ENCODE measurements around the gene RAB6A.

RAB6A gene

GRCh38 chr11:73755670-73756069, 5.2 kb downstream of the RAB6A start:
- Histone ChIP-seq H3K4me3 (ENCODE audit: low read length) (no peak overlapping the region), H3K36me3 (ENCODE audit: control insufficient read depth, low read length) (peaks cover 16% of the 10 kb centered on the region), H3K9me3 (ENCODE audit: control insufficient read depth, insufficient read depth, low read length) (no peaks in the 10 kb centered on the region), H3K27ac (ENCODE audit: low read depth, low read length) (no peak overlapping the region), H3K79me2 (ENCODE audit: control insufficient read depth, low read length) (peaks cover 90% of the 10 kb centered on the region), H3F3A (ENCODE audit: control insufficient read depth, insufficient read depth) (no peaks in the 10 kb centered on the region), H4K20me1 (ENCODE audit: control insufficient read depth, insufficient read depth, low read depth, low read length) (peaks cover 11% of the 10 kb centered on the region), H3K9me2 (replicated peaks; ENCODE audit: control insufficient read depth, low read length) (no peaks in the 10 kb centered on the region), H3K4me1 (ENCODE audit: control insufficient read depth, low read length) (peaks cover 31% of the 10 kb centered on the region), H3K27me3 (ENCODE audit: control insufficient read depth, low read length) (no peaks in the 10 kb centered on the region), H3K4me2 (ENCODE audit: low read length) (no peak overlapping the region)
- TF ChIP-seq EZH2phosphoT487 (IDR thresholded peaks at IDR 0.05; ENCODE audit: borderline replicate concordance, low read length) (no peak), CTCF (IDR thresholded peaks at IDR 0.05; ENCODE audit: low read depth, low read length, poor library complexity, severe bottlenecking) (no peak)

- Histone ChIP-seq H3K9me3 (ENCODE audit: control insufficient read depth, insufficient read depth, low read length) (no peaks in the 10 kb centered on the region), H3K36me3 (ENCODE audit: control insufficient read depth, low read length) (peaks cover 7% of the 10 kb centered on the region), H4K20me1 (ENCODE audit: control insufficient read depth, insufficient read depth, low read depth, low read length) (peaks cover 2% of the 10 kb centered on the region; the same call in 1 of the 2 replicates), H3K9me2 (replicated peaks; ENCODE audit: control insufficient read depth, low read length) (no peaks in the 10 kb centered on the region), H3K27ac (ENCODE audit: low read depth, low read length) (no peak overlapping the region), H3F3A (ENCODE audit: control insufficient read depth, insufficient read depth) (no peaks in the 10 kb centered on the region), H3K27me3 (ENCODE audit: control insufficient read depth, low read length) (no peaks in the 10 kb centered on the region), H3K79me2 (ENCODE audit: control insufficient read depth, low read length) (peaks cover 89% of the 10 kb centered on the region), H3K4me2 (ENCODE audit: low read length) (no peak overlapping the region), H3K4me1 (ENCODE audit: control insufficient read depth, low read length) (peaks cover 27% of the 10 kb centered on the region), H3K4me3 (ENCODE audit: low read length) (no peak overlapping the region)
- no peak for TF ChIP-seq CTCF (IDR thresholded peaks at IDR 0.05; ENCODE audit: low read depth, low read length, poor library complexity, severe bottlenecking)
- TF ChIP-seq EZH2phosphoT487 (IDR thresholded peaks at IDR 0.05; ENCODE audit: borderline replicate concordance, low read length), result no peak
Observed at GRCh38 chr11:73753938-73754337, 6.9 kb downstream of the RAB6A start.

GRCh38 chr11:73752903-73753302, 8.0 kb downstream of the RAB6A start:
- Histone ChIP-seq H3K27me3 (ENCODE audit: control insufficient read depth, low read length) (no peaks in the 10 kb centered on the region), H3K4me3 (ENCODE audit: low read length) (no peak overlapping the region), H3K4me1 (ENCODE audit: control insufficient read depth, low read length) (peaks cover 18% of the 10 kb centered on the region), H3K9me2 (replicated peaks; ENCODE audit: control insufficient read depth, low read length) (no peaks in the 10 kb centered on the region), H4K20me1 (ENCODE audit: control insufficient read depth, insufficient read depth, low read depth, low read length) (no peaks in the 10 kb centered on the region), H3K27ac (ENCODE audit: low read depth, low read length) (no peak overlapping the region), H3K4me2 (ENCODE audit: low read length) (no peak overlapping the region), H3K79me2 (ENCODE audit: control insufficient read depth, low read length) (peaks cover 89% of the 10 kb centered on the region), H3K9me3 (ENCODE audit: control insufficient read depth, insufficient read depth, low read length) (no peaks in the 10 kb centered on the region), H3K36me3 (ENCODE audit: control insufficient read depth, low read length) (peaks cover 7% of the 10 kb centered on the region), H3F3A (ENCODE audit: control insufficient read depth, insufficient read depth) (no peaks in the 10 kb centered on the region; the same call in 1 of the 2 replicates)
- TF ChIP-seq EZH2phosphoT487 (IDR thresholded peaks at IDR 0.05; ENCODE audit: borderline replicate concordance, low read length) (no peak), CTCF (IDR thresholded peaks at IDR 0.05; ENCODE audit: low read depth, low read length, poor library complexity, severe bottlenecking) (no peak)
